Stimulated activated CD8-positive, alpha-beta memory T cell treated with anti-CD3 and anti-CD28 coated beads, Interleukin-7, amount 100 ng/mL, for 1 hour (primary cell): ENCODE results near the gene ASIC3.

ENCODE experiments used
- DNase-seq, 2 donors: peaks; one replicate each; pipeline ENCODE4 v3.0.0-alpha.2; 2020; ENCODE audit warnings: low read depth in 2 of 2

The ASIC3 gene

GRCh38 chr7:151070574-151070960 lies 22.2 kb downstream of the ASIC3 start:
- DNase-seq: no peak

- no peak for DNase-seq
Measured at GRCh38 chr7:151071032-151071866, 22.9 kb downstream of the ASIC3 start.

- DNase-seq: no peak
Measured at GRCh38 chr7:151073990-151074389, 25.7 kb downstream of the ASIC3 start.

DNA sequence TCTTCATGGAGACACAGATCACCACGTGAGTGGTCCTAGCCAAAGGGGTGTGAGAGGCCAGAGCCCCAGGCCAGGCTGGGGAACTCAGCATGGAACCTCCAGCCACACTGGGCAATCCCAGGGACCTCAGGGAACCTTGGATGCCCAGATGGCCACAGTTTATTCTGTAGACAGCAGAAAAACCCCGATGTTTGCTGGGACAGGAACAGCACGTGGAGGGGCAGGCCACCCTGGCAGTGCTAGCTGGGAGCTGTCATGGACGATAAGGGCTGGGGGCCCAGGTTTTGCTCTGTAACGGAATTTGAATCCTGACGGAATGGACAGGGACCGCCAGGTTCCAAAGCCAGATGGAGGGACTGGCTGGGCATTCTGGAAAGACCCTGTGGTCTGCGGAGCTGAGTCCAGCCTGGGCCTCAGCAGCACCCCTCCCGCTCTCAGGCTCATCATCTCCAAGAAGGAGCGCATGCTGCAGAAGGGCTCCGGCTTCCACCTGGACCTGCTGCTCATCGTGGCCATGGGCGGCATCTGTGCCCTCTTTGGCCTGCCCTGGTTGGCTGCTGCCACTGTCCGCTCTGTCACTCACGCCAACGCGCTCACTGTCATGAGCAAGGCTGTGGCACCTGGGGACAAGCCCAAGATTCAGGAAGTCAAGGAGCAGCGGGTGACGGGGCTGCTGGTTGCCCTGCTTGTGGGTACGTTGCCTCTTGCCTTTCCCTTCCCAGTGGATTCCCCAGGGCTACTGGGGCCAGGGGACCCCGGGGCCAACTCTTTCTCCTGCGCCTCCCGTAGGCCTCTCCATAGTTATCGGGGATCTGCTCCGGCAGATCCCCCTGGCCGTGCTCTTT lies 26.7 kb downstream of the ASIC3 start:
- no peak for DNase-seq

DNA sequence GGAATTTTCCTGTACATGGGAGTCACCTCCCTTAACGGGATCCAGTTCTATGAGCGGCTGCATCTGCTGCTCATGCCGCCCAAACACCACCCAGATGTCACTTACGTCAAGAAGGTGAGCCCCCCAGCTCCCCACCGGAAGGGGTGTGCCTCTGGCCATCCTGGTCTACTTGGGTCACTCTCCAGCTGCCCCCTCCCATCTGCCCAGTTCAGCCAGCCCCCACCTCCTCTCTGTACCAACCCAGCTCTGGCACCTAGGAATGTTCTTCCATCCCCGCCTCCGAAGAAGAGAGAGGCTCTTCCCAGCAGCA lies 27.3 kb downstream of the ASIC3 start:
- DNase-seq: no peak

DNA sequence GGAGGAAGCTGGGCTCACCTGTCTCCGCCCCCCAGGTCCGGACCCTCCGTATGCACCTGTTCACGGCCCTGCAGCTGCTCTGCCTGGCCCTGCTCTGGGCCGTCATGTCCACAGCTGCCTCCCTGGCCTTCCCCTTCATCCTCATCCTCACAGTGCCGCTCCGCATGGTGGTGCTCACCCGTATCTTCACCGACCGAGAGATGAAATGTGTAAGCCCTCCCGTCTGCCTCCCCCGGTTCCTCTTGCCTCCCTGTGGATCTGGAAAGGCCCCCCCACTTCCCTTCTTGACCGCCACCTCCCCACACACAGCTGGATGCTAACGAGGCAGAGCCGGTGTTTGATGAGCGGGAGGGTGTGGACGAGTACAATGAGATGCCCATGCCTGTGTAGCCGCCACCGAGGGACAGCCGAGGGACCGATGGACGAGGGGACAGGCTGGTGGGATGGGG lies 27.7 kb downstream of the ASIC3 start:
- DNase-seq: no peak

DNA sequence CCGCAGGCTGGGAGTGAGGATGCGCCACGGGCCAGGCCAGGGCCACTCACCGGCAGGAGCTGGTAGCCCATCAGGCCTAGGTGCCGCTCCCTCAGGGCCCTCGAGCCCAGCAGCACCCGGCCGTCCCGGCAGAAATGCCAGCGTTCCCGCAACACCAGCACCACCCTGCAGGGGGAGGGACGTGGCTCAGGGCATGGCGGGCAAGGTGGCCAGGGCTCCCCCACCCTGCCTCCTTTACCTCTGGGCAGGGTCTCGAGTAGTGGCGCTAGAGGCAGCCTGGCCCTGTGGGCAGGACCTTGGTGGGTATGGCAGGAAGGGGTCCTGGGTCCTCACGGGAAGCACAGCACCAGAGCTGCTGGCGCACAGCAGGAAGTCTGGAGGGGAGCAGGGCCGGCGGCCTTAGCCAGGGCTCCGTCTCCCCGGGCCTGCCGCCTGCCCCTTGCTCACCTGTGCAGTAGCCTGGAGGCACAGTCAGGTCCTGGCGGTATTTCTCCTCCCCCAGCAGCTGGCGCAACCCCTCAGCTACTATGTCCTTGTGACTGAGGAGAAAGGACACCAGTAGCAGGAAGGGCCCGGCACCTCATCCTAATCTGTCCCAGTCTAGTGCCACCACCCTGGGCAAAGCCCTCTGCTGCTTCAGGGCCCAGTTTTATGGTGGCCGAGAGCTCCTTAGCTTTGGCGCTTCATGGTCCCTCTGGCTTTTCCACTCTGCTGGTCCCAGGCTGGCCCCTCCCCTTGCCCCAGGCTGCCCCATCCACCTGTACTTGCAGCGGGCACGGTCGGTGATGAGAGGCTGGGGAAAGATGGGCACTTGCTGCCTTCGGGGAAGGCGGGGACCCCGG lies 28.8 kb downstream of the ASIC3 start:
- DNase-seq: no peak

DNA sequence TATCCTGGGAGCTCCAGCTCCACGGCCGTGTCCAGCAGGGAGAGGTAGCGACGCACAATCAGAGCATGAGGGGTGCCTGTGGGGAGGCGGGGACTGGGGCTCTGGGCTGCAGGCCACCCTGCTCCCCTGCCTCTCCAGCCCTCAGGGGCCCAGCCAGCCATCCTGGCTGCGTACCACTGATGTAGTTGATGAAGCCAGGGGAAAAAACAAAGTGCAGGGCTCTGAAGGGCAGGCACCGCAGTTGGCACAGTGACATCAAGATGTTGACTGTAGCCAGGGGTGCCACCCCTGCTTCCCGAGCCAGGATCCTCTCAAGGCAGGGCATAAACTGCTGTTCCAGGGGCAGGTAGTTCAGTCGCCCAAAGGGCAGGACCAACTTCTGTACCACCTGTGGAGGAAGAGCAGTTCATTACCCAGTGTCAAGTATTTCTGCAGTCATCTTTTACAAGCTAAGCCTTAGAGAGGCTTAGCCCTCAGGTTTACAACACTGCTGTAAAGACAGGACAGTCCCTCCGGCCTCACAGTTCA lies 29.4 kb downstream of the ASIC3 start:
- no peak for DNase-seq

DNA sequence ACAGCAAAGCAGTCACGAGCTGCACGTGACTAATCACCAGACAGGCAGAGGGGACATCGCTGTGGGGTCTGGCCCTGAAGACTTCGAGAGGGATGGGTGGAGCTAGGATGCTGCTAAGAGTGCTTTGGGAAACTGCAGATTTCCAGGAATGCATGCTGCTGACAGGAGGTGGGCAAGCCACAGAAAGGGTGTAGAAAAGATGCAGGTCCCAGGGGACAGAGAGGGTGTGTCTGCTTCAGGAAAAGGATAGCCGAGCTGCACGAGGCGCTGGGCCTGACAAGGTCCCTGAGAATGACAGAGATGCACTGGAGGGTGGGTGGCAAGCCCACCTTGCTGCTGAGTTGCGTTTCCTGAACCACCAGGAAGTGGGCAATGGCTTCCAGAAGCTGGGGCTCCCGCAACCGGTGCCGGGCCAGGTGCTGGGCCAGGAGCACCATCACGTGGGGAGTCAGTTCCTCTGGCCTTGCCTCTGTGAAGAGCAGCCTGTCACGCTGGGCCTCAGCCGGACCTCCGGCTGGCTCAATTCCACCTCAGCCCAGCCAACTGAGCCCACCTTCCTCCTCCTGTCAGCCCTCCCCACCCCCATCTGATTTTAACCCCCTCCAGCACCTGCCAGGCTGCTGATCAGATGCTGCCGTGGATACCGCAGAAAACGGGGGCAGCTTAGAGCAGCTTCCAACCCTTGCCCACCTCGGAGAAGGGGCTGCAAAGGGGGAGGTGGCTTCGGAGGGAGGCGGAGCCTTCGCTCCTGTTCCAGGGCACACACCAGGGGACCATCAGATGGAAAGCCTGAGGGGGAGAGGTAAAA lies 30.1 kb downstream of the ASIC3 start:
- DNase-seq: no peak

DNA sequence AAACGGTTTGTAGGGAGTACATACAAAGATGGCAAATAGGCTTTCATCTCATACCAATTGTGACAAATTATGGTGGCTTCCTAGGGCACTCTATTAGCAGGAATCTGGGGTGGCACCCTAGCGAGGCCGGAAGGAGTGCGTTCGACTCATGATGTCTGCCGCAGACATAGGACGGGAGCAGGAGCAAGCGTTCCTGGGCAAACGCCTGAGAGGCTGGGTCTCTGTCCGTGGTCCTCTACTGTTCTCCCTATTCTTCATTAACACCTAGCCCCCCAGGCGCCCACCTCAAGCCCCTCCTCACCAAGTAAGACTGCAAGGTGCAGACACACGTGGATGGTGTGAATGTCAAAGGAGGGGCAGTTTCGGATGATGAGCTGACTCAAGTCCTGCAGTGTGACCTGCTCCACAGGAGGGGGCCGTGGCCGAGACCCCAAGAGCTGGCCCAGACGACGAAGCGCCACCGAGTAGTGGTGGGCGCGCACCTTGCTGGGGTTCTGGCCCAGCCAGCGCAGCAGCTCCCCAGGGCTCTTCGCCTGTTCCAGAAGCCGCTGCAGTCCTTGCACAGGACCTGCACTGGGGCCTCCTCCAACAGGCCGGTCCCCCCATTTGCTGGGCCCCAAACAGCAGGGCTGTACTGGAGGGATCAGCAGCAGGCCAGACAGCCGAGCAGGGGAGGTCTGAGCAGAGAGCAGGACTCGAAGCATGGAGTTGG lies 31.0 kb downstream of the ASIC3 start:
- DNase-seq: no peak

GRCh38 chr7:151080067-151080521 lies 31.8 kb downstream of the ASIC3 start:
- no peak for DNase-seq

- peak; percentile 67 to 68 for DNase-seq
Measured at GRCh38 chr7:151080522-151081169, 32.3 kb downstream of the ASIC3 start, which contains the start of gene FASTK. Gene FASTK (minus strand): TSS chr7:151080809. CDS start chr7:151080766, 43 bp downstream.

- DNase-seq: no peak
Measured at GRCh38 chr7:151081170-151082101, 33.1 kb downstream of the ASIC3 start.

DNA sequence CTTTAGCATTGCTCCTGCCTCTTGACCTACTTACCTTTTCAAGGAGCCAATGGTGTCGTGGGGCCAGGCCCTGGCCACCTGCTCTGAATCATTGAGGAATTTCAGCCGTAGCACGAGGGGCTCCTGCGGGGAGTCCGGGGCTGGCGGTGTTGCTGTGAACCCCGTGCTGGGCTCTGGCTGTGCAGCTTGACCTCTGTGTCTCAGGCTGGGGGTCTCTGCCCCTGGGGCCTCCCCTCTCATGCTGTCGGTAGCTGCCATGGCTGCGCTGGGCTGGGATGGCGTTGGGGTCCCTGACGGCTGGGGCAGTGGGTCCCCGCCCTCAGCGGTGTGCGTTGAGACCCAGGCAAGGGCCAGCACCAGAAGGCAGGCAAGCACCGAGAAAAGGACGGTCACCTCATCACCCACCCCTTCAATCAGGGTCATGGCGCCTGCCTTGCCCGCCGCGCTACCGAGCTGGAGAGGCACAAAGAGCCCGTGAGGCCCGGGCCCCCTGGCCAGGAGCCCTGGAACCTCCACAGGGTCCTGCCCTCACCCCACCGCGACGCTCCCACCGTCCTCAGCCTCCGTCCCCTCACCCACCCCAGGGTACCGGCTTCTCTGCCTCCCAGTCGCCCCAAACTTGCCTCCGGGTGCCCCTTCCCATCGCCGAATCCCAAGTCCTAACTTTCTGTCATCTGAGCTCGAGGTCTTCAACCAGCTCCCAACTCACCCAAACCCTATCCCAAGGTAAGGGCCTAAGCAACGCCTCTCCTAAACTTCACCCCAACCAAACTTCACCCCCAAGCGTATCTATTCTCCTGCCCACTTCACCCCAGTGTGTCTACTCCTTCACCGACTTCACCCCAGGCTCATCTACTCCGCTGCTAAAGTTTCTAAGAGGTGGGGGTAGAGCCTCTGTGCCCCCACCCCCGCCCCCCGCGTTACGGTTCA lies 34.1 kb downstream of the ASIC3 start:
- no peak for DNase-seq

DNA sequence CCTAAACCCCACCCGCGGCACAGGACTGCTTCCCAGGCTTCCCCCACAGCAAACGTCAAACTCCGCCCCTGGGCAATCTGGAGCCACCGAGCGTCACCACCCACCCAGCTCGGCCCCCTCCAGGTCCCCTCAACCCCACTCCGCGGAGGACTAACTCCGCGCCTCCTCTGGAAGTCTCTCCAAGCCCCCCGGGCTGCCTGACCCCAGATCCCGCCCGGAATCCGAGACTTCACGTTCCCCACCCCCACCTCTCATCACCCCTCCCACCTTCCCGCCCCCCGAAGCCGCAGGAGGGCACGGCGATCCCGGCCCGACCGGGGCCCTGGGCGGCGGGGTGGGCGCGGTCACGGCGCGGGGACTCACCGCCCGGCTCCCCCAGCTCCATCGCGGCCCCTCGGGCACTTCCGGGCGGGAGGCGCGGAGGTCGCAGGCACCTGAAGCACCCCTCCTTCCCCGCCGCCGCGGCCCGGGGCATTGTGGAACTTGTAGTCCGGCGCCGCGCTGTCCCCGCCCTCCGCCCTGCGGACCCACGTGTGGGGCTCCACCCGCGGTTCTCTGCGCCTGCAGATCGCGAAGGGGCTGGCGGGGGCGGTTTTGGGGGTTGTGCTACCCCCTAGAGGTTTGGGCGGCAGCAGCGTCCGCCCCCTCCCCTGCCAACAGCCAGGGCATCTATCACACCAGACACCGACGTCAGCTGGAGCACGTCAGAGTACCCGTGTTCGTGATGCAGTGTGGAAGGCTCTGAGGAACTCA lies 34.9 kb downstream of the ASIC3 start, which contains the start of gene TMUB1:
TSS of gene TMUB1 (minus strand) at position 423 of the 753 bp plus-strand sequence. CDS start 930 bp downstream, outside the sequence.
- peak; percentile 64 to 66 for DNase-seq

- no peak for DNase-seq
Measured at GRCh38 chr7:151083824-151084160, 35.5 kb downstream of the ASIC3 start.

DNA sequence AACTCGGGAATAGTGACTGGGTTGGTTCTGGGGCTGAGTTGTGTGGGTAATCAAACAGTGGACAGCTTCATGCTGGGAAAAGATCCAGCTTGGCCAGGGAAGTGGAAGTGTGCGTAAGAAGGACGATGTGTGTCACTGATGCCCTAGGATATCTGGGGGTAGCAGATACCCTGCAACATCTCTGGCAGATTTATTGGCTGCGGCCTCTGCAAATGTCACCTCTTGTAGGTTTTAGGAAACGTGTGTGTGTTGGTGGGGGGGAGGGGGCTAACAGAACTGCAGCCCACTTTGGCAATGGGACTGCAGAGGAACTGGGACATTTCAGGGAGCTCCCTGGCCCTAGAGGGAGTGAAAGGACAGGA lies 37.0 kb downstream of the ASIC3 start:
- DNase-seq: no peak
